ENCODE measurements around the gene NOS3. TPM values are rescaled to one million over a fixed set of nuclear protein-coding genes. Genes with fewer than 3 reads are reported as not detected.
A peak's percentile ranks its signal among the peaks of the same experiment; 100 is the strongest.

The NOS3 gene
- total RNA-seq, 1 donor from 2014 or later = 1.8 TPM

DNA sequence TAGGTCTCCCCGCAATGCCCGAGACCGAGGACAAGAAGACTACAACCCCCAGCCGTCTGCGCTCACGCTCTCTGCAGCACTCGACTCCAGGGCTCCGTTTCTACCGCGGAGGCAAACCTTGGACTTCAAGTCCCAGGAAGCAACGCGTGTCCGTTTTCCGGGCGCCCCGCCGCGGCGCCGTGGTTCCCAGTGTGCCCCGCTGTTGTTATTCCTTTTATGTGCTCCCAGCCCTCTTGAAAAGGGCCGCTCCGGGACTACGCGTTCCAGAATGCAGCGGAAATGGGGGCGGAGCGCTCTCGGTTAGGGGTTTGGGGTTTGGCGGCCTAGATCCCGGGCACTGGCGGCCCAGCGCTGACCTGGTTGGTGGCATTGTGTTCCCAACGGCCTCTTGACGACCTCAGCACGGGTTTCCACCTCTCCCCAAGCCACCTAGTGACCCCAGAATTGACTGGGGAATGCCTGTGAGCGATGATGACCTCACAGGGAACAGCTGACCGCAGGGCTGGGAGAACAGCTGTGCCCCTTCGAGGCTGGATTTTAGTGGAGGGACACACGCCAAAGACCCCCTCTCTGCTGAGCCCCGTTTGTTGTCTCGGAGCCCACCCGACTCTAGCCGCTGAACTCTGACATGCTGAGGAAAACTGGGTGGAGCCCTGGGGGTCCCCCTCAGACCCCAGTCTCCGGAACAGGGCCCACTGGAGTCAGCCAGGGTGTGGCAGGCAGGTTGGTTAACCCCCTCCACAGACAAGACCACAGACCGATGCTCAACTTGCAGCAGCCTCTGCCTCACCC, 67.4 kb downstream of the NOS3 start:
- FAIRE-seq (no peak), DNase-seq (ENCODE audit: low read depth) (peak; percentile 99)
- Histone ChIP-seq H4K20me1 (ENCODE audit: insufficient read depth, low read length) (peaks cover 36% of the 10 kb centered on the region), H3K9me3 (ENCODE audit: insufficient read depth, low read depth, low read length) (no peaks in the 10 kb centered on the region), H3K27me3 (ENCODE audit: insufficient read depth, low read length) (no peaks in the 10 kb centered on the region), H3K36me3 (ENCODE audit: insufficient read depth, low read length) (no peaks in the 10 kb centered on the region), H3K4me3 (ENCODE audit: insufficient read depth, low read depth, low read length) (peak overlapping the region; percentile 80), H2AFZ (ENCODE audit: low read depth, low read length) (peak overlapping the region; percentile 70), H3K27ac (ENCODE audit: low read depth, low read length) (peak overlapping the region; percentile 93), H3K4me1 (ENCODE audit: insufficient read depth, low read length) (peaks cover 47% of the 10 kb centered on the region), H3K9ac (ENCODE audit: low read length) (peak overlapping the region; percentile 81), H3K4me2 (ENCODE audit: low read length) (peak overlapping the region; percentile 91), H3K79me2 (ENCODE audit: insufficient read depth, low read length) (peaks cover 33% of the 10 kb centered on the region)
- Mint-ChIP-seq H3K4me1 (ENCODE audit: low read depth, unreplicated experiment) (peaks cover 30% of the 10 kb centered on the region), H3K4me3 (ENCODE audit: unreplicated experiment) (peak overlapping the region; percentile 94), H3K9me3 (ENCODE audit: unreplicated experiment) (peaks cover 1% of the 10 kb centered on the region), H3K27ac (ENCODE audit: unreplicated experiment) (peak overlapping the region; percentile 97), H3K36me3 (ENCODE audit: low read depth, unreplicated experiment) (peaks cover 11% of the 10 kb centered on the region), H3K27me3 (ENCODE audit: low read depth, unreplicated experiment) (peaks cover 4% of the 10 kb centered on the region)
- no peak for TF ChIP-seq EZH2 (IDR thresholded peaks at IDR 0.05; ENCODE audit: insufficient read depth, low read length)
- TF ChIP-seq, protein P1, sequence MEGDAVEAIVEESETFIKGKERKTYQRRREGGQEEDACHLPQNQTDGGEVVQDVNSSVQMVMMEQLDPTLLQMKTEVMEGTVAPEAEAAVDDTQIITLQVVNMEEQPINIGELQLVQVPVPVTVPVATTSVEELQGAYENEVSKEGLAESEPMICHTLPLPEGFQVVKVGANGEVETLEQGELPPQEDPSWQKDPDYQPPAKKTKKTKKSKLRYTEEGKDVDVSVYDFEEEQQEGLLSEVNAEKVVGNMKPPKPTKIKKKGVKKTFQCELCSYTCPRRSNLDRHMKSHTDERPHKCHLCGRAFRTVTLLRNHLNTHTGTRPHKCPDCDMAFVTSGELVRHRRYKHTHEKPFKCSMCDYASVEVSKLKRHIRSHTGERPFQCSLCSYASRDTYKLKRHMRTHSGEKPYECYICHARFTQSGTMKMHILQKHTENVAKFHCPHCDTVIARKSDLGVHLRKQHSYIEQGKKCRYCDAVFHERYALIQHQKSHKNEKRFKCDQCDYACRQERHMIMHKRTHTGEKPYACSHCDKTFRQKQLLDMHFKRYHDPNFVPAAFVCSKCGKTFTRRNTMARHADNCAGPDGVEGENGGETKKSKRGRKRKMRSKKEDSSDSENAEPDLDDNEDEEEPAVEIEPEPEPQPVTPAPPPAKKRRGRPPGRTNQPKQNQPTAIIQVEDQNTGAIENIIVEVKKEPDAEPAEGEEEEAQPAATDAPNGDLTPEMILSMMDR (IDR thresholded peaks at IDR 0.05; ENCODE audit: insufficient read depth, low read depth, low read length) = no peak

DNA sequence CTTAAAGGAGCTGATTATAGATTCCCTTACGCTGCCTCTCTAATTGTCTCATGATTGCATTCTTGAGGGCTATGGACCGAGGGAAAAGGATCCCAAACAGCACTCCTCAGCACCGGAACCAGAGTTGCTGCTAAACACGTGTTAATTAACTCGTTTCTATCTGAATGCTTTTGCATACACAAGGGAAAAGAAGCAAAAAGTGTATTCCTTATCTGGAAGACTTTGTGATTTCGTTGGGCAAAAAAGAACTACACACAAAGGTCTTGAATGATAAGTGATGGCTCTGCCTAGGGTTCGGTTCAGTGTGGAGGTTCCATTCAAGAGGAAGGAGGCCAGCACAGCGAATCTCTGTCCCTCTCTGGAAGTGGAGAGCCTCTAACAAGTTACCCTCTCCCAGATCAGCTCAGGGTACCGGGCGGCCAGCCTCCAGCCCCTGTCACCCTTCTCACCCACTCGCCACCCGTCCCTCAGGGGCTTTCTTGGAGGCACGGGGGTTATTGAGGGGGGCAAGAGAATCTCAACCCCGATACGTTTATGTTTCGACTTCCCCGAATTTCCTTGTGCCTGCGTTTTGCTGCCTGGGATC, 68.1 kb downstream of the NOS3 start:
- peaks cover 4% of the 10 kb centered on the region for H3K27me3 Mint-ChIP-seq (ENCODE audit: low read depth, unreplicated experiment)
- TF ChIP-seq, protein P1 (IDR thresholded peaks at IDR 0.05; ENCODE audit: insufficient read depth, low read depth, low read length) = no peak
- no peak for TF ChIP-seq EZH2 (IDR thresholded peaks at IDR 0.05; ENCODE audit: insufficient read depth, low read length)
- peaks cover 31% of the 10 kb centered on the region for H3K4me1 Mint-ChIP-seq (ENCODE audit: low read depth, unreplicated experiment)
- peak overlapping the region; percentile 65 for H2AFZ ChIP-seq (ENCODE audit: low read depth, low read length)
- peak overlapping the region; percentile 80 for H3K4me3 ChIP-seq (ENCODE audit: insufficient read depth, low read depth, low read length)
- peaks cover 38% of the 10 kb centered on the region for H3K79me2 ChIP-seq (ENCODE audit: insufficient read depth, low read length)
- peaks cover 11% of the 10 kb centered on the region for H3K36me3 Mint-ChIP-seq (ENCODE audit: low read depth, unreplicated experiment)
- peaks cover 43% of the 10 kb centered on the region for H4K20me1 ChIP-seq (ENCODE audit: insufficient read depth, low read length)
- H3K9me3 Mint-ChIP-seq (ENCODE audit: unreplicated experiment) = peaks cover 1% of the 10 kb centered on the region
- H3K27me3 ChIP-seq (ENCODE audit: insufficient read depth, low read length) = no peaks in the 10 kb centered on the region
- no peak for DNase-seq (ENCODE audit: low read depth)
- peaks cover 54% of the 10 kb centered on the region for H3K4me1 ChIP-seq (ENCODE audit: insufficient read depth, low read length)
- peak overlapping the region; percentile 93 for H3K27ac ChIP-seq (ENCODE audit: low read depth, low read length)
- peak overlapping the region; percentile 91 for H3K4me2 ChIP-seq (ENCODE audit: low read length)
- H3K9ac ChIP-seq (ENCODE audit: low read length) = peak overlapping the region; percentile 81
- no peaks in the 10 kb centered on the region for H3K9me3 ChIP-seq (ENCODE audit: insufficient read depth, low read depth, low read length)
- H3K36me3 ChIP-seq (ENCODE audit: insufficient read depth, low read length) = no peaks in the 10 kb centered on the region
- FAIRE-seq = no peak
- peak overlapping the region; percentile 97 for H3K27ac Mint-ChIP-seq (ENCODE audit: unreplicated experiment)
- peak overlapping the region; percentile 94 for H3K4me3 Mint-ChIP-seq (ENCODE audit: unreplicated experiment)

Data from astrocyte (in vitro differentiated cells and primary cell).